ENCODE data around the gene TELO2.

TELO2 gene

DNA sequence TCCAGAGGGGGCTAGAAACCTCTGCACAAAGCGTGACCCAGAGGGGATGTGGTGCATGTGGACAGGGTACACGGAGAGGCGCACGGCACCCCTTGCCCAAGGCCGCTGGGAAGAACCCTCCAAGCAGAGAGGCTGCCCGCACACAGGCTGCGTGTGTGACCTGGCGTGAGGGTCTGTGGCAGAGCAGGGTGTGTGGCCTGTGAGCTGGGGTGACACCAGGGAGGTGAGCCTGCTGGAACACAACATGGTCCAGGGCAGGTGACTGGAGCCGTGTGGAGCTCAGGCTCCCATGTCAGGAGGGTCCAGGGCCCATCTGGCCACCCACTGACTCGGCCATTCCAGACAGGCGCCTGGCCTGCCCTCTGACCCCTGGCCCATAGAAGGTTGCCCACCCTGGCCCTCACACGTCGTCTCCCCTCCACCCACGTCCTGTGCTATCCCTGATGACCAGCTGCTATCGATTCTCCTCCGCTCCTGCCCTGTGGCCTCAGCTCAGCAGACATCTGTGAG lies 25.5 kb downstream of the TELO2 start:
- peaks cover 0 to 28% (median 8%) of the 10 kb centered on the region in 11 experiments; a peak in 16 of 22 replicates for H3K36me3 ChIP-seq

DNA sequence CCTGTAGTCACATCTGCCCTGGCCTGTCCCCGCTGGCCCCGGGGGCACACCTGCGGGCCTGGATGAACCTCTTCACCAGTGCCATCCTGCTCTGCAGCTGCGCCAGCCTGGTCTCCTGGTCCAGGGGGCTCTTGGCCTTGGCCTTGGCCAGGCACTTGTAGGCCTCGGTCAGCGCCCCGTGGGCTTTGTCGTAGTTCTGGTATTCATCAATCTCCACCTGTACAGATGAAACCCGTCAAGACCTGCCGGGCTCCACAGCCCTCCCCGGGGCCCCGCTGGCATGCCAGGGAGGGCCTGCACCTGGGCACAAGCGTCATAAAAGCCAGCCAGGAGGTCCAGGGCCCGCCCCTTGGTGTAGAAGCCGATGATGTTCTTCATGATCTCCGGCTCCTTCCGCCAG lies 26.7 kb downstream of the TELO2 start:
- Histone ChIP-seq H3K4me1 (no peaks in the 10 kb centered on the region), H3K4me2 (no peak overlapping the region), H3K4me3 (no peak overlapping the region), H3K36me3 (peaks cover 0 to 20% (median 0%) of the 10 kb centered on the region in 11 experiments; a peak in 7 of 22 replicates), H3K9ac (no peak overlapping the region), H3K27ac (no peak overlapping the region), H4K20me1 (peaks cover 0 to 7% (median 0%) of the 10 kb centered on the region in 11 experiments; a peak in 2 of 22 replicates), H3K9me3 (replicated peaks in 1 of 11) (peaks cover 0 to 6% (median 5%) of the 10 kb centered on the region in 11 experiments; a peak in 12 of 22 replicates), H3K27me3 (no peaks in the 10 kb centered on the region)
- no peak for TF ChIP-seq Cebpa-rat (IDR thresholded peaks at IDR 0.05)

More for the DNA sequence above, 25.5 kb downstream of the TELO2 start:
- Histone ChIP-seq H3K27me3 (no peaks in the 10 kb centered on the region), H3K27ac (no peak overlapping the region), H3K4me2 (no peak overlapping the region), H3K4me3 (no peak overlapping the region), H4K20me1 (peaks cover 0 to 7% (median 0%) of the 10 kb centered on the region in 11 experiments; a peak in 2 of 22 replicates), H3K9ac (no peak overlapping the region), H3K4me1 (no peaks in the 10 kb centered on the region), H3K9me3 (replicated peaks in 1 of 11) (peaks cover 10 to 18% (median 16%) of the 10 kb centered on the region in 11 experiments)
- TF ChIP-seq Cebpa-rat (IDR thresholded peaks at IDR 0.05) = no peak

DNA sequence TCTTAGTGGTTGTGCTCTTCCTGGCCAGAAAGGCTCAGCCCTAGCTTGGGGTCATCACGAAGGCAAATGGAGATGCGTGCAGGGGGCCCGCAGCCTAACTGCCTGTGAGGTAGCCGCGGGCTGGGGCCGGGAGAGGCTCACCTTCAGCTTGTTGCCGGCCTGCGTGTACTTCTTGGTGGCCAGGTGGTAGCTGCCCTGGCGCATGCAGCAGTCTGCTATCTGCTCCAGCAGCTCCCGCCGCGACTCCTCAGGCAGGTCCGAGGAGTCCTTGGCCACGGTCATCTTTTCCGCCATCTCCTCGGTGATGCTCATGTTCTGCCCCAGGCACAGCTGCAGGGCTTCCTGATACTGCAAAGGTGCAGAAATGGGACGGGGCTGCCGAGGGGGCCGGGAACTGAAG lies 27.3 kb downstream of the TELO2 start:
- peaks cover 0 to 20% (median 0%) of the 10 kb centered on the region in 11 experiments; a peak in 7 of 22 replicates for H3K36me3 ChIP-seq
- no peaks in the 10 kb centered on the region; a peak in 2 of 22 replicates for H3K9me3 ChIP-seq (replicated peaks in 1 of 11)
- H3K4me3 ChIP-seq = no peak overlapping the region
- no peak overlapping the region; a peak in 1 of 22 replicates for H3K9ac ChIP-seq
- H3K27me3 ChIP-seq = peaks cover 0 to 5% (median 0%) of the 10 kb centered on the region in 11 experiments; a peak in 5 of 22 replicates
- no peak overlapping the region for H3K27ac ChIP-seq
- no peak for TF ChIP-seq Cebpa-rat (IDR thresholded peaks at IDR 0.05)
- peaks cover 0 to 4% (median 3%) of the 10 kb centered on the region in 10 experiments; a peak in 16 of 20 replicates for H3K4me1 ChIP-seq
- H4K20me1 ChIP-seq = peaks cover 0 to 9% (median 0%) of the 10 kb centered on the region in 11 experiments; a peak in 3 of 22 replicates
- no peak overlapping the region for H3K4me2 ChIP-seq

DNA sequence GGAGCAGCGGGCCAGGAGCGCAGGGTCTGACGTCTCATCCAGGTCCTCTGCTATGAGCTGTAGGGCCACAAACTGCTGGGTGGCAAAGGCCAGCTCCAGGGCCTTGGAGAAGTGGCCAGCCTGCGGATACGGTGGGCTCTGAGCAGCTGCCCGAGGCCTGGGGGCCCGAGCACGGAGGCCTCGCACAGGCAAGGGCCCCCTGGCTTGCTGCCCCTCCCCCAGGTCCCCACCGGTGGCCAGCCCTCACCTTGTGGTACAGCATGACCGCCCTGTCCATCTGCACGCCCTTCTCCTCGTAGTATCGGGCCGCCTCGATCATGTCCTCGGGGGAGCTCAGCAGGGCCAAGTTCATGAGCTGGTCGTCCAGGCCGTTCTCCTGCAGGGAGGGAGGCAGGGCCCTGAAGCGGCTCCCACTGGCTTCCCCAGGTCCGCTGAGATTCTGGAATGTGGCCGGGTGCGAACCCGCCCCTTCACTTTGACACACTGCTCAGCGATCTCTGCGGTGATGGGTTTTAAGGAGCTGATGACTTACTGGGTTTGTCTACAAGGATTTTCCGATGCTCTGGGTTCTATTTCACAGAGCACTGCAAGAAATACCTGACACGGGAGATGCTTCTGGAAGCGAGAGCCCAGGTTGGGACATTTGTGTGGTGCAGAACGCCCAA lies 30.6 kb downstream of the TELO2 start:
- Histone ChIP-seq H3K27me3 (peaks cover 0 to 17% (median 0%) of the 10 kb centered on the region in 11 experiments; a peak in 8 of 22 replicates), H3K9me3 (replicated peaks in 1 of 11) (no peaks in the 10 kb centered on the region), H3K4me3 (no peak overlapping the region), H3K4me1 (peaks cover 12 to 33% (median 29%) of the 10 kb centered on the region in 10 experiments), H3K9ac (no peak overlapping the region), H3K27ac (no peak overlapping the region), H4K20me1 (peaks cover 0 to 28% (median 7%) of the 10 kb centered on the region in 11 experiments; a peak in 9 of 22 replicates), H3K4me2 (no peak overlapping the region), H3K36me3 (peaks cover 0 to 20% (median 0%) of the 10 kb centered on the region in 11 experiments; a peak in 7 of 22 replicates)
- TF ChIP-seq Cebpa-rat (IDR thresholded peaks at IDR 0.05) = no peak

GRCh38 chr16:1524366-1524765 lies 31.2 kb downstream of the TELO2 start:
- H3K27me3 ChIP-seq = peaks cover 0 to 17% (median 0%) of the 10 kb centered on the region in 11 experiments; a peak in 8 of 22 replicates
- H3K4me3 ChIP-seq = no peak overlapping the region
- H3K36me3 ChIP-seq = peaks cover 0 to 19% (median 0%) of the 10 kb centered on the region in 11 experiments; a peak in 7 of 22 replicates
- H3K4me2 ChIP-seq = no peak overlapping the region
- peaks cover 12 to 35% (median 29%) of the 10 kb centered on the region in 10 experiments for H3K4me1 ChIP-seq
- peaks cover 0 to 30% (median 9%) of the 10 kb centered on the region in 11 experiments; a peak in 9 of 22 replicates for H4K20me1 ChIP-seq
- no peaks in the 10 kb centered on the region for H3K9me3 ChIP-seq (replicated peaks in 1 of 11)
- H3K27ac ChIP-seq = no peak overlapping the region
- TF ChIP-seq Cebpa-rat (IDR thresholded peaks at IDR 0.05) = no peak
- H3K9ac ChIP-seq = no peak overlapping the region

DNA sequence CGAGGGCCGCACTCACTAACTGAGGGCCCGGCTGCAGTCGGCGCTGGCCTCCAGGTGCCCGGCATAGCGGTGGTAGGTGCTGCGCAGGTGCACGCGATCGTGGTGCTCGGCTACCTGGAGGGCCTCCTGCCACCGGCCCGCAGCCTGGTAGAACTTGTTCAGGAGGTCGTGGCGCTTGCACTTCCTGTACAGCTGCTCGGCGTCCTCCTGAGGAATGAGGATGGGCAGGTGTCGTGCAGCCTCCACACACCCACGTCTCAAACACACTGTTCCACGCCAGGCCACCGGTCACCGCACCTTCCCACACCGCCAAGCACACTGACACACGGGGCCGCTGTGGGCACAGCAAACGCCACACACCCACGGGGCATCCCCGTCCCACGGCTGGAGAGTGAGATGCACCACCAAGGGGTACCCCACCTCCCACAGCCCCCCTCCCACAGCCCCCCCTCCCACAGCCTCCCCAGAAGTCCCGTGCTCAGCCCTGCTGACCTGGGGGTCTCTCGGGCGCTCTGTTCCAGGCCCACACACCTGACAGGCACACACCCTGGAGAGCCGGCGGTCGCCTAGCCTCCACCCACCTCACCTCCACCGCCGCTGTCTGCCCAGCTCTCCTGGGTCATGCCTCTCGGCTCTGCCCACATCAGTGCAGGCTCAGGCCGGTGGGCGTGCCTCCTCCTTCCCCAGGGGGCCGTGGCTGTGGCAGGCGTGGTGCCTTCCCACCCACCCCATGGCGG lies 32.9 kb downstream of the TELO2 start:
- peaks cover 12 to 50% (median 35%) of the 10 kb centered on the region in 10 experiments for H3K4me1 ChIP-seq
- H3K4me2 ChIP-seq = peak overlapping the region; percentile 66 to 96 (median 83); a peak in 21 of 22 replicates

GRCh38 chr16:1526608-1527555 lies 33.7 kb downstream of the TELO2 start:
- peak overlapping the region in 5 of 11 experiments; percentile 21 to 52 (median 23); a peak in 6 of 22 replicates for H3K9ac ChIP-seq
- H3K4me3 ChIP-seq = no peak overlapping the region
- H4K20me1 ChIP-seq = peaks cover 0 to 55% (median 26%) of the 10 kb centered on the region in 11 experiments; a peak in 20 of 22 replicates
- H3K9me3 ChIP-seq (replicated peaks in 1 of 11) = no peaks in the 10 kb centered on the region
- H3K4me1 ChIP-seq = peaks cover 17 to 58% (median 43%) of the 10 kb centered on the region in 10 experiments
- TF ChIP-seq Cebpa-rat (IDR thresholded peaks at IDR 0.05) = no peak
- H3K36me3 ChIP-seq = peaks cover 0 to 10% (median 0%) of the 10 kb centered on the region in 11 experiments; a peak in 3 of 22 replicates
- H3K27ac ChIP-seq = peak overlapping the region in 2 of 11 experiments; percentile 1 to 29; a peak in 2 of 22 replicates
- peak overlapping the region; percentile 66 to 96 (median 83) for H3K4me2 ChIP-seq
- H3K27me3 ChIP-seq = peaks cover 17 to 36% (median 20%) of the 10 kb centered on the region in 11 experiments

More for the DNA sequence above, 32.9 kb downstream of the TELO2 start:
- Histone ChIP-seq H3K9me3 (replicated peaks in 1 of 11) (no peaks in the 10 kb centered on the region), H4K20me1 (peaks cover 0 to 47% (median 18%) of the 10 kb centered on the region in 11 experiments; a peak in 15 of 22 replicates), H3K4me3 (no peak overlapping the region), H3K36me3 (peaks cover 0 to 10% (median 0%) of the 10 kb centered on the region in 11 experiments; a peak in 3 of 22 replicates), H3K27me3 (peaks cover 8 to 28% (median 11%) of the 10 kb centered on the region in 11 experiments), H3K9ac (peak overlapping the region in 4 of 11 experiments; percentile 22 to 52 (median 28); a peak in 6 of 22 replicates), H3K27ac (no peak overlapping the region)
- no peak for TF ChIP-seq Cebpa-rat (IDR thresholded peaks at IDR 0.05)
